Measurements from ENCODE around the gene CDH4.

CDH4 gene

DNA sequence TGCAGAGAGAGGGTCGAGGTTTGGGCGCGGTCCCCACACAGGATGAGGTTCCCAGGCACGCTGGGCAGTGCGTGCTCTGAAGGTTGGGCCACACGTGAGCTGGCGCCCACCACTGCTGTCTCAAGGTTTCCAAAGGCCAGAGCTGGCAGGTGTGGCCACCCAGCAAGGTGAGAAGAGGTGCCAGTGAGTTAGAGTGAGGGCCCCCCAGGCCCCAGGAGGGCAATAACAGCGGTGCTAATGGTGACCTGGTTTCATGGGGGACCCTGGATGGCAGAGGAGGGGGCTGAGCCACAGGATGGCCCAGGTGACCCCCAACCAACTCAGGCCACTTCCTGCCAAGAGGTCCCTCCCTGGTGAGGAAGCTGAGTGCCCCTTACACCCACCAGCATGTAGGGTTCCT, 628.6 kb downstream of the CDH4 start:
- DNase-seq (ENCODE audit: low read depth): no peak

DNA sequence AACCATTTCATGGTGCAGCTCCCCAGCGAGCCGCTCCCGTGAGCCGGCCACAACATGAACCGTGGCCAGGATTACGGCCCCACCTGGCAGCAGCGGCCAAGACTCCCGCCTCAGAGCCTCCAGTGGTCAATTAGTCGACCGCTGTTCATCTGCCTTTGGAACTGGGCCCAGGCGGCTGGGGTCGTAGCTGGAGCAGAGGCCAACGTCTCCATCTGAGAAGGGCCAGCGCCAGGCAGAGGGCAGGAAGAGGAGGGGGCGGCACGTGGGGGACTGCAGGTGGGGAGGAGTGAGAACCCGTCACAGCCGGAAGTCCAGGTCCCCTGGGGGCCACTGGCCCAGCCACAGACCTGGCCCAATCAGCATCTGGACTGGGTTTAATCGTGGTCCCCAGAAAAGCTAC, 629.4 kb downstream of the CDH4 start:
- DNase-seq (ENCODE audit: low read depth): no peak

DNA sequence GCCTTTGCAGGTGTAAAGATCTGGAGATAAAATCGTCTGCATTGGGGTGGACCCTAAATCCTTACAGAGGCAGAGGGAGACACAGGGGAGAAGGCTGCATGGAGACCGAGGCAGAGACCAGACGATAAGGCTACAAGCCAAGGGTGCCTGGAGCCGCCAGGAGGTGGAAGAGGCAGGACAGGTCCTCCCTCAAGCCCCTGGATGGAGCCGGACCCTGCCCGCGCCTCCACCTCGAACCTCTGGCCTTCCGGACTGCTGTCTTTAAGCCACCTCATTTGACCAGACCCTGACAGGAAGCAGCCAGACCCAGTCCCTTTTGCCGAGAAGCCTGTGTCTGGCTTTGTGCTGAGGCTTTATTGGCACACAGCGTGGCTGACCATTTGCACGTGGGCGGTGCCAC, 629.8 kb downstream of the CDH4 start:
- DNase-seq (ENCODE audit: low read depth): no peak

DNA sequence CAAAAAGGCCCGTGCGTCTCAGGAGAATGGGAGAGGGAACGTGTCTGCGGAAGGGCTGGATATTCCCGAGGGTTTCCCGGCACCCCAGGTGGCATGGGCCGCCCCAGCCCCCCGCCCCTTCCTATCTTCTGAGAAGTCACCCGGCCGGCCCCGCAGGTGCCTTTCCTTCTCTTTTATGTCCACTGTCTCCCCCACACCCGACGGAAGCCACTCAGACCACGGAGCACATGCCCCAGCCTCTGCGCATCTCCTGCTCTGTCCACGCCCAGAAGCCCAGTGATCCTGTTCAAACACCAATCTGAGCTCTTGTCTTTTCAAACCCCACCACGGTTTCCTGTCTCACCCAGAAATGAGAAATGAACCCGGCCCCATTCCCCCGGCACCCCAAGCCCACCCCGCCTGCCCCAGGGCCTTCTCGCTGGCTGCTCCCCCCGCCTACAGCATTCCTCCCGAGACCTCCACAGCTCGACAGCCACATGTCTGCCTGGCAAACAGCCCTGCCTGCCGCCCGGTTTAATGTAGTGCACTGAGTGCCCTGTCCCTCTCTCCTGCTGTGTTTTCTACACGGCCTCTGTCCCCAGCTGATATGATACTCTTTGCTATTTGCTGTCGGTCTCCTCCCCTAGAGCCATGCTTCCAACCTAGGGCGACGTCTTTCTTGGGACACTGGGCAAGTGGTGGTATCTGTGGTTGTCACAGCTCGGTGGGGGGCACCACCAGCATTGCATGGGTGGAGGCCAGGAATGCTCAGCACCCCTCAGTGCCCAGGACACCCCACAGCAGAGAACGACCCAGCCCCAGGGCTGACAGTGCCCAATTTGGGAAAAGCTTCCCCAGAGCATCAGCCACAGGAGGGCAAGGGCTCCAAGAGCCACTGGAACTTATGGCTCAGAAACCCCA, 630.9 kb downstream of the CDH4 start:
- DNase-seq (ENCODE audit: low read depth): no peak

DNA sequence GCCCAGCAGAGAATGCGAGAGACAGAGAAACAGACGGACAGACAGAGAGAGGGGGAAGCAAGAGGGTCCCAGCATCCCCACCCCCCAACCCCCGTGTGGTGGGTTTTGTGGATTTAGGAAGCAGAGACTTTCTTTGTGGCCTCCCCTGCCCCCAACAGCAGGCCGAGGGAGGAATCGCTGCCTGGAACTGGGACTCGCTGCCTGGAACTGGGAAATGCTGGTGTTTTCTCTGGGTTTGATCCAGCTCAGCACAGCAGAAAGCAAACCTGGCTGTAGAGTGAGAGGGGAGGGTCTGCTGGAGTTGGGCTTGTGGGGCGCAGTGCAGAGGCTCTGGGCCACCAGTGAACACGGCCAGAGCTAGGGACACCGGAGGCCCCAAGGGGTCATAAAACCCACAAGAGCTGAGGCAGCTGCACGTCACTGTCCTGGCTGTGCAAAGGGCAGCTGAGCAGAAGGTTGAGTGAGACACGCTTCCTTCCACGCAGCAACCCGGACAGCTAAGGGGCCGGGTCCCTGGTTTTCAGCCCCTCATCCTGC, 631.9 kb downstream of the CDH4 start:
- peak; percentile 8 for DNase-seq (ENCODE audit: low read depth)

DNA sequence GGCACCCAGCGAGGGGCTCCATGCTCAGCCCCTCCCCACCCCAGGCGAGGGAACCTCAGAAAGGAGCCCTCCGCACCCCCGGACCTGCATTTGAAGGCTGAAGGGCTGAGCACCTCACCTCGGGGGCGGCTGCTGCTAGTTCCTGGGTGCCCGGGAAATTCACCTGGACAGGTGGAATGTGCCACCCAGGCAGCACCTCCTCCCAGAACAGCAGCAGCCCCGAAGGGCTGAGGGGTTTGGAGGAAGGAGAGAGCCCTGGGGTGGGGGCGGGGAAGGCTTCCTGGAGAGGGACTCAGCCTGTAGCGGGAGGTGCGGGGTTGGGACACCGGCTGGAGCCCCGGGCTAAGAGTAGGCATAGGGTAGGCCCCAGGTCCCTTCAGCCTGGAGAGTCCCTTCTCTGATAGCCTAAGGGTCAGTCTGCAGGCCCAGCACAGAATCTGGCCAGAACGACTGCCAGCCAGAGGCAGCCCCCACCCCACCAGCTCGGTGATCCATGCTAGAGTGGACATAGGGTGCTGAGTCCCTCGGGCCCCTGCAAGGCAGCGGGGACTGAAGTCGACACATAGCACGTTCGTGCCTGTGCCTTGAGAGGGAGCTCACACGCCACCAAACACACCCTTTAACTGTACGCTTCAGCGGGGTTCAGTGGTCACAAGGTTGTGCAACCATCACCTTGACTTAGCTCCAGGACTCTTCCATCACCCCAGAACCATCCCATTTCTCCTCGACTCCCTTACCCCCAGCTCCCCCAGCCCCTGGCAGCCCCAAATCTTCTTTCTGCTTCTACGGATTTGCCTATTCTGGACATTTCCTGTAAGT, 632.7 kb downstream of the CDH4 start:
- DNase-seq (ENCODE audit: low read depth): no peak

DNA sequence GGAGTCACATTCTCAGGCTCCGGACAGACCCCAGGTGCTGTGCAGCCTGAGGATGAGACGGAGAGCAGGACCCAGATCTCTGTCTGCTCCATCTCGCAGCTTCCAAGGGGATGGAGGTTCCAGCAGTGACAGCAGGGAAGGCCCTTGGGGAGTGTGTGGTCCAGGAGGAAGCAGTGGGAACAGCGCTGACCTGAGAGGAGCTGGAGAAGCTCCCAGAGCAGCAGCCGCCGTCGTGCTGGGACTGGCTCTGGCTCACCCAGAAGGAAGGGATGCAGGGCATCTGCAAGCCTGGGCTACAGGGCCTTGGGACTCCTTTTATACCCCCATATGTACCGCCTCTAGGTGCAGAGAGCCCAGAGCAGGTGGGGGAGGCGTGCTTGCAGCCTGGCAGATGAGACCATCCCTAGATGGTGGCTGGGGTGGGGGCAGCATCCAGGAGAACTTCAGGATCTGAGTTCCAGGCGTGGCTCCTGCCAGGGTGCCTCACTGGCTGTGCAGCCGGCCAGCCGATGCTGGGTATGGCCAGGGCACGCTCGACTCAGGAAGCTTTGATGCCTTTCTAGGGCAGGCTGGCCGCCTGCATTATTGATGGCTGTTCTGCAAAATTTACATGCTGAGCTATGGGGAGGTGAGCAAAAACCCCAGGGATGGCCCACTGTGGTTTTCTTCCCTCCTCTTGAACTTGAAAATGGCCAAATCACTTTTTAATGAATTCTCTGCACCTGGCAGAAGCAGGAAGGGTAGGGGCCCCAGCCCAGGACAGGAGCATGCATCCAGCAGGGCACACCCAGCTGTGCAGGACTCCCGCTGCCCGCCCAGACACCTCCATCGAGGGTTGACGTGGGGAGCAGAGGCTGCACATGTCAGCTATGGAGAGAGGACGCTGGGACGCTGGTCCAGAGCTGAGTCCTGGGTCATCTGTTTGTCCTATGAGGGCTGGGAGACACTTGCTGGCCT, 634.0 kb downstream of the CDH4 start:
- no peak for DNase-seq (ENCODE audit: low read depth)

DNA sequence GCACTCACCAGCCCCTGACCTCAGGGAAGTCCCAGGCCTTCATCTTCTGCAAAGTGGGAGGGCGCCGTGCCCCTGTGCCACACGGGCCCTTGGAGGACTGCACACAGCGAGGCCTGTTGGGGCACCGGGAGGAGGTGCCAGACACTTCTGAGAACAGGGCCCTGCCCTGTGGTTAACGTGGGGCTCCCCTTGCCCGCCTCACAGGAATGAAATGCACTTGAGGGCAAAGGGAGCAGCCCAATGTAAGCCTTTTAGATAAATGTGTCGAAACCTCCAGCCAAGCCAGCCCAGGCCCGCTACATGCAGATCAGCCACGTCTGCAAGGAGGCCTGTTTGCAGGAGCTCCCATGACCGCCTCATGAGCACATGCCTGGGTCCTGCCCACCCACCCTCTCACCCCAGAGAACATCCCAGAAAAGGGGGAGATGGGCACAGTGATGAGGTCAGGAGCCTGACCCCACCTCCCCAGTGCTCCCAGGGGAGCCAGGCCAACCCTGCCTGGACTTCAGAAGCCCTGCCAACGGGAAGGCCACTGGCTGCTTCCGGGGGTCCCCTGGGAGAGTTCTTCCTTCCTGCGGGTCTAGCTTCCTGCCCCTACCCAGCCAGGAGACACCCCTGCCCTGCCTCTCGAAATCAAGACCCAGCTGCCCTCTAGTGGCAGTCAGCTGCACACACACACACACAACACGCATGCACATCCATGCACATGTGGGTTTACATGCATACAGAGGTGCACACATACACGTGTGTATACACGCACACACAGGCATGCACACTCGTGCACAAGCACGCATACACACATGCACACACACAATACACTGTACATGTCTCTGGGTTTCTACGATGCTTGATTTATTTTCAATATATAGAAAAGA, 634.9 kb downstream of the CDH4 start:
- DNase-seq (ENCODE audit: low read depth): no peak

DNA sequence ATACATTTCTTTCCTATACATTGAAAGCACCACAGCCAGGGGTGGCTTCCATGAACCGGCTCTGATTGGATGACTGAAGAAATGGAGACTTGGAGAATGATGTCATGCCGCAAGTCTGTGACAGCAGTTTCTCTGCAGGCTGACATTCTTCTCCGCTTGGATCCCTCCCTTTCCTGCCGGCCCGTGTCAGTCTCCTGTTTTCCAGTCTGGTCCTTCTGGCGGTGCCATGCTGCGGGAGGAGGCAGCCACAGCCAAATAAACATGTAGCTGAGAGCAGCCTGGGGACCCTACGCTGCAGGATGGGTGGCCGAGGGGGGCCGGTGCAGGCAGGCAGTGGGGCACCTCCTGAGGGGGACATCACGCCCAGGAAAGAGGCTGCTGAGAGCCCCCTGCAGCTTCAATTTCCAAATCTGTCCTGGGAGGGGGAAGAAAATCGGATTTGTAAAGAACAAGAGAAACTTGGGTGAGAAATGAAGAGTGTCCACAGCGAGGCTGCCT, 635.6 kb downstream of the CDH4 start:
- no peak for DNase-seq (ENCODE audit: low read depth)

DNA sequence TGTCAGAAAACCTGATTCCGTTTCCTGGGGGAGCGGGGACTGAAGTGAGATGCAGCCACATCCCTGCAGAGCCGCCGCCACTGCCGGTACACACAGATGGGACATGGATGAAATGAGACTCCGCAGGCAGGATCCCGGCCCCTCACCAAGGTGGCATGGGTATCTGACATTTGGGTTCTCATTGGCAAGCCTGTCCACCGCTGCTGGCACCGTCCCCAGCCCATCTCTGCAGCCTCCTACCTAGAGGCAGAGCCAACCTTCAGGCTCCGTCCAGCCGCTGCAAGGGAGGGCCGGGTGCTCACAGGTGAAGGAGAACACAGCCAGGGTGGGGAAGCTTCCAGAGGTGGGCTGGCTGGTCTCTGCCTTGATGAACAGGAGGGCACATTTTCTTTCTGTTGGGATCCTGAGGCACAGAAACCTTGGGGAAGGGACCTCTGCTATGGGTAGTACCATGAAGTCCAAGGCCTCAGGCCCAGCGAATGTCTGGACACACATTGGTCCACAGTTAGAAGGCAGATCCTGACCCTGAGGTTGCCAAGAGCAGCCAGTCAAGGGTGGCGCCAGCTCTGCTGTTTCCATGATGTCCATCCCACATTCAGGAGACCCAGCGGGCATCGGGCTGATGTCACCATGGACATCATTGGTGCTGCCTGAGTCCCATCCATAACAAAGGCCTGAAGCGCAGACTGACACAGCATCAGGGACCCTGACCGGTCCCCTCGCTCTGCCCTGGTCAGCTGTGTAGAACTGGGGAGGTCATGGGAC, 636.2 kb downstream of the CDH4 start:
- DNase-seq (ENCODE audit: low read depth): no peak

DNA sequence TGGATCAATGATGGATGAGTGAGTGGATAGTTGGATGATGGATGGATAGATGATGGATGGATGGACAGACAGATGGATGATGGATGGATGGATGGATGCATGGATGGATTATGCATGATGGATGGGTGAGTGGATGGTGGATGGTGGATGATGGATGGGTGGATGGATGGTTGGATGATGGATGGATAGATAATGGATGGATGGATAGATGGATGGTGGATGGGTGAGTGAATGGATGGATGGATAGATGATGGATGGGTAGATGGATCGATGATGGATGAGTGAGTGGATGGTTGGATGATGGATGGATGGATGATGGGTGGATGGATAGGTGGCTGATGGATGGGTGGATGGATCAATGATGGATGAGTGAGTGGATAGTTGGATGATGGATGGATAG, 637.6 kb downstream of the CDH4 start:
- no peak for DNase-seq (ENCODE audit: low read depth)

DNA sequence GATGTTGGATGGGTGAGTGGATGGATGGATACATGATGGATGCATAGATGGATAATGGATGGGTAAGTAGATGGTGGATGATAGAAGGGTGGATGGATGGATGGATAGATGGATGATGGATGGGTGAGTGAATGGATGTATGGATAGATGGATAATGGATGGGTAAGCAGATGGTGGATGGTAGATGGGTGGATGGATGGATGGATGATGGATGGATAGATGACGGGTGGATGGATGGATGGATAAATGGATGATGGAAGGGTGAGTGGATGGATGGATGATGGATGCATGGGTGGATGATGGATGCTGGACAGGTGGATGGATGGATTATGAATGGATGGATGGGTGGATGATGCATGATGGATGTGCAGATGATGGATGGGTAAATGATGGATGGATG, 638.1 kb downstream of the CDH4 start:
- no peak for DNase-seq (ENCODE audit: low read depth)

DNA sequence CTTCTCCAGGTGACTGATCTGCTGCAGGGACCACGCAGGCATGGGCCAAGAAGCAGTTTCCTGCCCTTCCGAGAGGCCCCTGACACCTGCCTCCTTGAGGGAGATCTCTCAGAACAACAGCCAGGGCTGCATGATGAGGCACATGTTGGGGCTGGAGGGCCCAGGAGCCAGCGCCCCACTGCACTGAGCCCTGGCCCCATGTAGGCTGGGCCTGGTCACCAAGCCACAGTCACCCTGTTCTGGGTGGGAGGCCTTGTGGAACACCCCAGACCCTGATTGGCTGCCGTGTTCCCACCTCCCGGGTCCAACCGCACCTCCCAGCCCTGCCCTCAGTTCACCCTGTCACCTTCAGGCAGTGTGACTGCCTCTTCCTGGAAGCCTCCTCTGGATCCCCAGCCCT, 639.4 kb downstream of the CDH4 start:
- DNase-seq (ENCODE audit: low read depth): no peak

DNA sequence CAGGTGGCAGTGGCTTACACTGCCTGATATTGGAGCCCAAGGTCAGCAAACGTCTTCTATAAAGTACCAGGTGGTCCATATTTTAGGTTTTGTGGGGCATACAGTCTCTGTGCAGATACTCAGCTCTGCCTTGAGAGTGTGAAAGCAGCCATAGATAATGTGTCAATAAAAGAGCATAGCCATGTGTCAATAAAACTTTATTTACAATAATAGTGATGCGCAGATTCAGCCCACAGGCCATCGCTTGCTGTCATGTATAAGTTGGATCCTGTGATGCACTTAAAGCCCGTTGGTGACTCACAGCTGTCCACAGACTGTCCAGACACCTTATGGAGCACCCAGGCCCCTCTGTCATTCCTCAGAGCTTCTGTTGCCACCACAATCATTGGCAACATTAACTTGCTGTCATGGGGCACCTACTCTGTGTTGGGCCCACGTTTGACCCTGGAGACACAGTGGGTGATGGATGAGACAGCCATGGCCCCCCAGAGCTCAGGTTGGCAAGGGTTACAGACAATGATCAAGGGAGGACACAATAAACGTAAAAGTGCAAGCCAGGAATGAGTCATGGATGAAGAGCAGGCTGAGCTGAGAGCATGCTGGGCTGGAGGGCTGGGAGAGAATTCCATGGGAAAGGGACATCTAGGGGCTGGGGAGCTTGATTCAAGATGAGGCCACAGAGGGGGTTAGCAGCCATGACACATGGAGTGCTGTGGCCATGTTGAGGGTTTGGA, 640.0 kb downstream of the CDH4 start:
- no peak for DNase-seq (ENCODE audit: low read depth)

DNA sequence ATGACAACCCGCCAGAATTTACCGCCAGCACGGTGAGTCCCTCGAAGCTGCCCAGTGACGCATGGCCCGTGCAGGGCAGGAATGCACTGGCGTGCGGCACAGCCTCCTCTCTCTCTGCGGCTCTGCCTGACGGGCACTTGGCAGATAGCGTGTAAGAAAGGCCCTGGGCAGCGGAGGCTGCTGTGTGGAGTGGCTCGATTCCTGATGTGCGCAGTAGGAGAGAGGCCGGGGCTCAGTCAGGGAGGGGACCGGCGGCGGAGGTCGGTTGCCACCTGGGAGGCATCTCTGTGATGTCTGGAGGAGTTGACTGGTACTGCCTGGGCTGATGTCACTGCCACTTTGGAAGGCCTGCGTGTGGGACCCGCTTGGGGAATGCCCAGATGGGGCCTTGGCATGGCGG, 643.0 kb downstream of the CDH4 start:
- no peak for DNase-seq (ENCODE audit: low read depth)

DNA sequence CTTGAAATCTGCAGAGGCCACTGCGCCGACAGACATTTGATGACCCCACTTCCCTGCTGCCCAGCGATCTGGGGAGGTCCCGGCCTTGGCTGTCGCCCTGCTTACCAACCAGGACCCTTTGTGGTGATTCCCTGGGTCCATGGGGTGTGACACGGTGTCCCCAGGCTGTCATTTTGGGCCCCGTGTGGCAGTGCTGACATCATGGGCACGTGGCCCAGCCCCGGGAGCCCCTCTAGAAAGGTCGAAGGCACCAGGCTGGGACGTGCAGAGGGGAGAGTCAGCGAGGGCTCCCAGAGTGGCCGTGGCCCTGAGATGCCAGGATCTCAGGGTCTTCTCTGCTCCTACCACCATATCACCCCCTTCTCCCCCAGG, 643.6 kb downstream of the CDH4 start:
- no peak for DNase-seq (ENCODE audit: low read depth)

DNA sequence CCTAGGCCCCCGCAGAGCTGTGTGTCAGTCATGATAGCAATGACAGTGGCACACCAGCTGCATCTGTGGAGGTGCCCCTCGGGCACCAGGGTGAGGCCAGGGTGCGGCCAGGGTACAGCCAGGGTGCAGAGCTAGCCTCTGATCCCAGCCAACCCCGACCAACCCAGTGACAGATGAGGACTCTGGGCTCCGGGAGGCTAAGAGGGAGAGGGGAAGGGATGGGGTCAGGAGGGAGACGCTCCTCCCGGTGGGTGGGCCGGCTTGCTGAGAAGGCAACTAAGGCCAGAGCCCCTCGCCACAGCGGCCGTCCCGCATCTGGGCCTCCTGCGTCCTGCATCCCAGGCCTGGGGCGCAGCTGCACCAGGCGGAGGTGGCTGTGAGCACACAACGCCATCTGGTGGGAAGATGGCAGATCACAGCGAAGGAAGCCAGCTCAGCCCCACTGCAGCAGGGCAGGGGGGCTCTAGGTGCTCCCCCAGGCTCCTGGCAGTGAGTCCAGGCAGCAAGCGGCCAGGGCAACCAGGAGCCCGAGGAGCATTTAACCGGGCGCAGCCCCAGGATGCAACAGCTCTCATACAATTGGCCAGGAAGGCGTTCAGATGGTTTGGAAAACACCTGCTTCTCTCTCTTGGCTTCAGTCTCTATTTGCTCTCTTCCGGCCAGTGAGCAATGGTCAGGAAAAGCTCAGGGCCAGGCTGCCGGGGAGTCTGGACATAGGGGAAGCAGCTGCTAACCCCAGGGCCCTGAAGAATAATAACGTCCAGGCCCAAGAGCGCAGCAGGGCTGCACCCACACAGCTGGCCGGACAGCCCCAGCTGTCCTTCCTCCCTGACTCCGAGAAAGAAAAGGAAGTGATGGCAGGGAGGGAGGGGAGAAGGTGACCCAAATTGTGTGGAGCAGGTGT, 644.2 kb downstream of the CDH4 start:
- peak; percentile 18 for DNase-seq (ENCODE audit: low read depth)
